Uterus (tissue), 4 donors: ENCODE data around the gene TADA2B. TPM values are rescaled to one million over a fixed set of nuclear protein-coding genes. Genes with fewer than 3 reads are reported as not detected.

Source experiments
- DNase-seq, 2 donors: peaks; one replicate each; pipeline ENCODE4 v3.0.0-alpha.2; 2019 to 2020
- H3K27ac ChIP-seq, 2 donors: fragments of 200-600 bp; sonication (generic); 1 replicate in 1 of 2; 2 replicates in 1 of 2; pipeline ENCODE4 v1.5.1; 2016 to 2018
- H3K27me3 ChIP-seq, 2 donors: fragments of 200-600 bp; sonication (generic); one replicate each; pipeline ENCODE4 v1.5.1; 2018 to 2019; ENCODE audit warnings: control low read depth in 1 of 2
- H3K36me3 ChIP-seq, 2 donors: fragments of 200-600 bp; sonication (generic); one replicate each; pipeline ENCODE4 v1.5.1; 2019; ENCODE audit warnings: control low read depth in 1 of 2
- H3K4me1 ChIP-seq, 2 donors: fragments of 200-600 bp; sonication (generic); one replicate each; pipeline ENCODE4 v1.5.1; 2018 to 2019; ENCODE audit warnings: control low read depth in 1 of 2
- H3K4me3 ChIP-seq, 2 donors: fragments of 200-600 bp; sonication (generic); 1 replicate in 1 of 2; 2 replicates in 1 of 2; pipeline ENCODE4 v1.5.1; 2018 to 2019; ENCODE audit warnings: mild to moderate bottlenecking in 1 of 2
- H3K9me3 ChIP-seq, 2 donors: fragments of 200-600 bp; sonication (generic); one replicate each; pipeline ENCODE4 v1.5.1; 2019; ENCODE audit warnings: control low read depth in 1 of 2
- POLR2A ChIP-seq, 2 donors: fragments of 450-650 bp; IDR thresholded peaks; one replicate each; pipeline ENCODE4 v1.6.1; 2016; ENCODE audit warnings: antibody characterized with exemption in 2 of 2, mild to moderate bottlenecking in 1 of 2, moderate library complexity in 1 of 2
- intact Hi-C: fragments of 100-400 bp; cut with DNase I; formaldehyde crosslinking; loops from one replicate; pipeline ENCODE4 v1.15.1; 2023; ENCODE audit warnings: low total_unique reads
- total RNA-seq, 4 donors: library from RNA; depleted of rRNA in 3 of 4; stranded (reverse); fragments of >200 nt in 3 of 4; gene quantifications; one replicate each; pipeline versions ENCODE4 v1.1.0 to v1.2.4, GENCODE V29; 2014 to 2023
- TF ChIP-seq, protein P1 (sequence below), 4 experiments: fragments of 200-600 bp in 2 of 4; fragments of 450-650 bp in 2 of 4; sonication (generic) in 2 of 4; IDR thresholded peaks; one replicate each; pipeline ENCODE4 v1.5.1; 2016 to 2019; ENCODE audit warnings: antibody characterized with exemption in 4 of 4, mild to moderate bottlenecking in 2 of 4, moderate library complexity in 1 of 4
- donor health status: DM: yes; HTN: yes; CAD: no.

TADA2B gene
- total RNA-seq, 4 donors from 2014 or later = 14.1 to 24.0 (median 21.1) TPM

DNA sequence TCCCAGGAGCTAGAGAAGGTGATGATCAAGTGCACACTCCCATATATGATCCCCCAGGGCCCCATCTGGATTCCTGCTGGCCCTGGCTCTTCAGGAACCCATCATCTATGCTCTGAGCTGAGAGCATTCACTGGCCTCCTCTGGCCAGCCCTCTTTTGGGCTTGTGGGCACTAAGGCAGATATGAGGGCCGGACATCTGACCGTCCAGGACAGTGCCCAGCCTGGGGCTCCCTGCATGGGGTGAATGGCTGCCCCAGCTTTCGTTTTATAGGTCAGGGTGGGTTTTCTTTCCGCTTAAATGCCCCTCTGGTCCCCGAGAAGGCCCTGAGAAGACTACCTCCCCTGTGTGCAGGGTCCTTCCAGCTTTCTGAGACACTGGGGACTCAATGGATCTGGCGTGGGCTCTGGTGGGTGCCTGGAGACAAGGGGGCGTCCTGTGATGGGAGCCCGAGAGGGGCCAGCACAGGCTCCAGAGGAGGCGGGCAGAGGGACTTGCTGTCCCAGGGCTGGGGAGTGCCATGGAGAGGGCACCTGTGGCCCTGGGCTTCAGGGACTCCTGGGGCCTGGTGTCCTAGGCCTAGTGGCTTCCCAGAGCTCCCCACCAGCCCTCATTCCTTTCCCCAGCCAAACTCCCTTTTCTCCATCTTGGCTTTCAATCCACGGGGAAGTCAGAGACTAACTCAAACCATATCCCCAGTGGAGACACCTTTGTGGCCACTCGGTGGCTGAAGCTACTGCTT is 64.2 kb downstream of the TADA2B start:
- no peaks in the 10 kb centered on the region for H3K36me3 ChIP-seq
- intact Hi-C loops = no loop called here
- DNase-seq = no peak

More for the DNA sequence above, 64.2 kb downstream of the TADA2B start:
- H3K4me3 ChIP-seq = no peak overlapping the region
- H3K27ac ChIP-seq = no peak overlapping the region
- no peak for TF ChIP-seq POLR2A (IDR thresholded peaks at IDR 0.05)
- TF ChIP-seq, protein P1, sequence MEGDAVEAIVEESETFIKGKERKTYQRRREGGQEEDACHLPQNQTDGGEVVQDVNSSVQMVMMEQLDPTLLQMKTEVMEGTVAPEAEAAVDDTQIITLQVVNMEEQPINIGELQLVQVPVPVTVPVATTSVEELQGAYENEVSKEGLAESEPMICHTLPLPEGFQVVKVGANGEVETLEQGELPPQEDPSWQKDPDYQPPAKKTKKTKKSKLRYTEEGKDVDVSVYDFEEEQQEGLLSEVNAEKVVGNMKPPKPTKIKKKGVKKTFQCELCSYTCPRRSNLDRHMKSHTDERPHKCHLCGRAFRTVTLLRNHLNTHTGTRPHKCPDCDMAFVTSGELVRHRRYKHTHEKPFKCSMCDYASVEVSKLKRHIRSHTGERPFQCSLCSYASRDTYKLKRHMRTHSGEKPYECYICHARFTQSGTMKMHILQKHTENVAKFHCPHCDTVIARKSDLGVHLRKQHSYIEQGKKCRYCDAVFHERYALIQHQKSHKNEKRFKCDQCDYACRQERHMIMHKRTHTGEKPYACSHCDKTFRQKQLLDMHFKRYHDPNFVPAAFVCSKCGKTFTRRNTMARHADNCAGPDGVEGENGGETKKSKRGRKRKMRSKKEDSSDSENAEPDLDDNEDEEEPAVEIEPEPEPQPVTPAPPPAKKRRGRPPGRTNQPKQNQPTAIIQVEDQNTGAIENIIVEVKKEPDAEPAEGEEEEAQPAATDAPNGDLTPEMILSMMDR (IDR thresholded peaks at IDR 0.05) = no peak
- H3K9me3 ChIP-seq = no peaks in the 10 kb centered on the region
- H3K27me3 ChIP-seq = no peaks in the 10 kb centered on the region
- H3K4me1 ChIP-seq = peaks cover 0 to 5% of the 10 kb centered on the region in 2 donors

Other genes starting within 250 kb of the TADA2B start
- gene TBC1D14, start 133.5 kb upstream of the TADA2B start, total RNA-seq = 10 to 100 TPM; 16.9 to 61.2 (median 28.1) TPM
- 10 to 100 TPM in 3 of 4 donors, 1 to 10 TPM in 1; 7.4 to 55.0 (median 21.4) TPM for gene GRPEL1, start 24.7 kb downstream of the TADA2B start, total RNA-seq
- 10 to 100 TPM in 1 of 4 donors, 1 to 10 TPM in 1, under 1 TPM in 2; 0.26 to 17.1 (median 2.9) TPM for gene SORCS2, start 149.2 kb downstream of the TADA2B start, total RNA-seq